Endothelial cell of umbilical vein (primary cell): ENCODE measurements around the gene MYRIP. TPM values are rescaled to one million over a fixed set of nuclear protein-coding genes. Genes with fewer than 3 reads are reported as not detected.

Source experiments
- BruUV-seq: library from RNA; stranded (reverse); fragments of 400-500 nt; replicated peaks from 2 replicates; lab custom pipeline; 2021; lab: Mats Ljungman, UMichigan
- CTCF ChIA-PET: fragments of 300-600, 350-600 bp; sonication (Branson Sonifier 250); formaldehyde crosslinking; loops from one replicate; lab custom pipeline; 2021; ENCODE audit warnings: antibody characterized with exemption, inconsistent platforms; lab: Charles Lee
- POLR2A ChIA-PET: fragments of 300-600, 350-600 bp; sonication (Branson Sonifier 250); formaldehyde crosslinking; loops from one replicate; lab custom pipeline; 2021; ENCODE audit warnings: antibody characterized with exemption, inconsistent platforms; lab: Charles Lee
- DNase-seq: peaks from one replicate; pipeline ENCODE4 v3.0.0-alpha.2; 2011; ENCODE audit warnings: low read depth, low spot score
- FAIRE-seq: peaks from 2 replicates; lab custom pipeline; 2011; peaks lifted over from hg19 to GRCh38; lab: Jason Lieb, UNC
- H2AFZ ChIP-seq: 2 replicates; pipeline ENCODE4 v1.6.0; 2012; ENCODE audit warnings: low read depth, low read length, control low read depth, inconsistent platforms
- H3K27ac ChIP-seq: 2 replicates; pipeline ENCODE4 v1.5.1; 2011; ENCODE audit warnings: low read depth, mild to moderate bottlenecking, control low read depth, low read length, moderate library complexity; ENCODE audit not compliant: insufficient read depth
- H3K27me3 ChIP-seq, 2 experiments: 2 replicates each; pipeline versions ENCODE4 v1.6.0 to v1.6.1; 2011; ENCODE audit warnings: low read length in 2 of 2, mixed read lengths in 1 of 2; ENCODE audit not compliant: control insufficient read depth in 2 of 2, insufficient read depth in 2 of 2
- H3K36me3 ChIP-seq, 2 experiments: 2 replicates in 1 of 2; 3 replicates in 1 of 2; pipeline ENCODE4 v1.5.1; 2011; ENCODE audit warnings: low read length in 2 of 2, mild to moderate bottlenecking in 1 of 2, moderate library complexity in 1 of 2; ENCODE audit not compliant: control insufficient read depth in 2 of 2, insufficient read depth in 2 of 2; ENCODE audit errors: extremely low read depth in 1 of 2
- H3K4me1 ChIP-seq: 3 replicates; pipeline ENCODE4 v1.5.1; 2011; ENCODE audit warnings: mild to moderate bottlenecking, low read length; ENCODE audit not compliant: control insufficient read depth, insufficient read depth; ENCODE audit errors: extremely low read depth
- H3K4me2 ChIP-seq: 2 replicates; pipeline ENCODE4 v1.6.1; 2011; ENCODE audit warnings: low read length, control low read depth, mixed read lengths; ENCODE audit not compliant: insufficient read depth
- H3K4me3 ChIP-seq, 3 experiments: fragments of 200-600 bp in 1 of 3; sonication (generic), shearing (Covaris generic) in 1 of 3; replicated peaks in 1 of 3; 2 replicates each; pipeline ENCODE4 v1.5.1; 2011 to 2016; ENCODE audit warnings: control low read depth in 3 of 3, low read length in 3 of 3, mild to moderate bottlenecking in 2 of 3, inconsistent platforms in 1 of 3, low read depth in 1 of 3, moderate library complexity in 1 of 3; ENCODE audit not compliant: insufficient read depth in 1 of 3
- H3K79me2 ChIP-seq: 2 replicates; pipeline ENCODE4 v1.6.0; 2012; ENCODE audit warnings: low read length, inconsistent platforms; ENCODE audit not compliant: control insufficient read depth, insufficient read depth
- H3K9ac ChIP-seq: replicated peaks from 2 replicates; pipeline ENCODE3; 2011; ENCODE audit warnings: low read length, control low read depth; ENCODE audit not compliant: insufficient read depth; ENCODE audit errors: extremely low read depth
- H3K9me1 ChIP-seq: replicated peaks from 3 replicates; pipeline ENCODE4 v1.6.0; 2011; ENCODE audit warnings: mild to moderate bottlenecking, low read length; ENCODE audit not compliant: control insufficient read depth, insufficient read depth; ENCODE audit errors: extremely low read depth
- H3K9me3 ChIP-seq: replicated peaks from 2 replicates; pipeline ENCODE4 v1.5.1; 2012; ENCODE audit warnings: low read length, inconsistent platforms; ENCODE audit not compliant: control insufficient read depth, insufficient read depth
- H4K20me1 ChIP-seq: replicated peaks from 2 replicates; pipeline ENCODE3; 2011; ENCODE audit warnings: mild to moderate bottlenecking, low read length; ENCODE audit not compliant: control insufficient read depth, insufficient read depth; ENCODE audit errors: extremely low read depth
- CTCF ChIP-seq, 2 donors: IDR thresholded peaks; 1 replicate in 1 of 2; 2 replicates in 1 of 2; pipeline ENCODE4 v1.5.1; 2011; ENCODE audit warnings: low read length in 2 of 2, mild to moderate bottlenecking in 2 of 2, moderate library complexity in 2 of 2, control low read depth in 1 of 2, inconsistent platforms in 1 of 2, low read depth in 1 of 2; ENCODE audit not compliant: insufficient read depth in 1 of 2; ENCODE audit errors: extremely low read depth in 1 of 2
- EZH2 ChIP-seq: IDR thresholded peaks from 2 replicates; pipeline ENCODE4 v1.6.1; 2012; ENCODE audit warnings: borderline replicate concordance, low read depth, mild to moderate bottlenecking, moderate library complexity, low read length, inconsistent platforms; ENCODE audit not compliant: severe bottlenecking
- FOS ChIP-seq: IDR thresholded peaks from 2 replicates; pipeline ENCODE4 v1.6.1; 2011; ENCODE audit warnings: mild to moderate bottlenecking, low read length, moderate library complexity, borderline replicate concordance; ENCODE audit not compliant: insufficient read depth
- GATA2 ChIP-seq: IDR thresholded peaks from 2 replicates; pipeline ENCODE4 v1.7.0; 2011; ENCODE audit warnings: low read depth, mild to moderate bottlenecking, moderate library complexity, mixed read lengths, low read length; ENCODE audit not compliant: insufficient read length, insufficient read depth
- JUN ChIP-seq: IDR thresholded peaks from 2 replicates; pipeline ENCODE4 v1.6.1; 2011; ENCODE audit warnings: borderline replicate concordance, low read depth; ENCODE audit not compliant: insufficient read length, insufficient read depth
- MAX ChIP-seq: IDR thresholded peaks from 2 replicates; pipeline ENCODE4 v1.6.1; 2011; ENCODE audit not compliant: insufficient read depth, insufficient read length
- MYC ChIP-seq: IDR thresholded peaks from one replicate; pipeline ENCODE4 v1.6.1; 2011; ENCODE audit warnings: mild to moderate bottlenecking, low read depth, low read length
- POLR2A ChIP-seq: IDR thresholded peaks from 2 replicates; pipeline ENCODE4 v1.6.1; 2012; ENCODE audit warnings: low read depth, mild to moderate bottlenecking, control low read depth, low read length
- POLR2AphosphoS5 ChIP-seq: IDR thresholded peaks from 2 replicates; pipeline ENCODE4 v1.6.1; 2012; ENCODE audit warnings: low read depth, mild to moderate bottlenecking, control low read depth, low read length, moderate library complexity; ENCODE audit not compliant: insufficient read depth
- dilution Hi-C: fragments of 300-500 bp; cut with MboI; formaldehyde crosslinking; loops from one replicate; pipeline ENCODE4 v1.15.0; 2019; ENCODE audit warnings: low sequenced_read_pairs; ENCODE audit not compliant: extremely low pct_ligation_motif_present
- intact Hi-C: fragments of 100-400 bp; cut with micrococcal nuclease; formaldehyde crosslinking; loops from one replicate; pipeline ENCODE4 v1.10.0; 2022
- polyA plus RNA-seq, 4 experiments: library from polyadenylated mRNA; depleted of rRNA in 3 of 4; stranded (reverse) in 3 of 4; unstranded in 1 of 4; fragments of >200 nt; gene quantifications; 2 replicates each; pipeline versions ENCODE4 v1.2.1 to v1.2.3, GENCODE V29; 2011 to 2012; ENCODE audit warnings: missing spikeins in 1 of 4
- total RNA-seq: library from RNA; stranded (reverse); gene quantifications from 2 replicates; pipeline ENCODE4 v1.2.3, GENCODE V29; 2021

MYRIP gene
- total and polyA plus RNA-seq, 2 donors (not counting 3 experiments of a cell fraction or from before 2014, with no cell fraction given): 6.7 to 11.9 TPM

DNA sequence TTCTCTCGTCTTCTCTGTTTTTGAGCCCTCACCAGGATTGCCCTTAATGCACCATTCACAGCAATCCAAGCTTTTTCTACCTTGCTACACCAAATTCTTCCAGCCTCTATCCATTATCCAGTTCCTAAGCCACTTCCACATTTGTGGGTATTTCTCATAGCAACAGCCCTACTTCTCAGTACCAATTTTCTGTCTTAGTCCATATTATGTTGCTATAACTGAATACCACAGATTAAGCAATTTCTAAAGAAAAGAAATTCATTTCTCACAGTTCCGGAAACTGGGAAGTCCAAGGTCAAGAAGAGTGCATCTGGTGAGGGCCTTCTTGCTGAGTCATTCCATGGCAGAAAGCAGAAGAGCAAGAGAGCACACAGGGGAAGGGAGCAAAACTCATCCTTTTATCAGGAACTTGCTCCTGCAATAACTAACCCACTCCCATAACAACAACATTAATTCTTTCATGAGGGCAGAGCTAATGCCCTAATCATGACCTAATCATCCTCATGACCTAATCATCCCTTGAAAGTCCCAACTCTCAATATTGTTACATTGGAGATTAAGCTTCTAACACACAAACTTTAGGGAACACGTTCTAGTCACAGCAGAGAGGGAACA lies 490.4 kb downstream of the MYRIP start:
- intact Hi-C loops (loop anchor here (1.0 kb wide), 1 partner anchor 9 kb away; the partner anchor contains the start of gene EIF1B), dilution Hi-C loops (no loop called here)
- H3K27me3 ChIP-seq: no peaks in the 10 kb centered on the region
- H3K4me3 ChIP-seq: no peak overlapping the region
- H4K20me1 ChIP-seq: no peaks in the 10 kb centered on the region
- CTCF ChIA-PET: interaction anchor here (1.2 to 1.7 kb wide), 2 partner anchors 9 to 11 kb away, joined by 3 to 12 read pairs; partner anchors contain the start of gene EIF1B
- H3K4me1 ChIP-seq: peaks cover 10% of the 10 kb centered on the region
- DNase-seq (peak; percentile 58), FAIRE-seq (peak; percentile 60)
- H2AFZ ChIP-seq: peak overlapping the region; percentile 26
- peak overlapping the region; percentile 30 for H3K27ac ChIP-seq
- H3K79me2 ChIP-seq: no peaks in the 10 kb centered on the region
- no peaks in the 10 kb centered on the region for H3K36me3 ChIP-seq
- no peaks in the 10 kb centered on the region for H3K9me3 ChIP-seq
- POLR2A ChIA-PET: interaction anchor here (1.0 kb wide), 1 partner anchor 9 kb away, joined by 3 read pairs; the partner anchor contains the start of gene EIF1B
- BruUV-seq: no TSS peak
- peak overlapping the region; percentile 25 for H3K4me2 ChIP-seq
- TF ChIP-seq POLR2AphosphoS5 (no peak), EZH2 (no peak), POLR2A (no peak), JUN (peak; percentile 46), MYC (no peak), FOS (peak; percentile 59), CTCF (IDR thresholded peaks at IDR 0.05; ENCODE audit: extremely low read depth in 1 of 2, insufficient read depth in 1 of 2, low read depth in 1 of 2, low read length in 2 of 2) (no peak), MAX (no peak), GATA2 (no peak)
- no peaks in the 10 kb centered on the region for H3K9me1 ChIP-seq
- no peak overlapping the region for H3K9ac ChIP-seq
